SK-N-SH (cell line): Measurements from ENCODE around the gene PDXDC1.
"Not testable (repeated sequence)": the region's sequence is repeated elsewhere in the genome, so short reads cannot be mapped to it uniquely, and the experiment has no call there.

Experiments
- FOXM1 ChIP-seq: IDR thresholded peaks from 2 replicates; pipeline ENCODE4 v1.4.0; 2012; ENCODE audit warnings: low read depth, mild to moderate bottlenecking
- TF ChIP-seq, protein P1 (sequence below): fragments of 150-350 bp; IDR thresholded peaks from 2 replicates; pipeline ENCODE4 v1.6.1; 2017; ENCODE audit warnings: antibody characterized with exemption, low read length, low read depth, borderline replicate concordance
- TF ChIP-seq, protein P2 (sequence below): fragments of 200-600 bp; sonication (generic); IDR thresholded peaks from 2 replicates; pipeline ENCODE4 v1.6.1; 2017; ENCODE audit warnings: antibody characterized with exemption, mild to moderate bottlenecking, moderate library complexity

GRCh38 chr16:15140444-15141365 lies 165.9 kb downstream of the PDXDC1 start:
- TF ChIP-seq, protein P1, sequence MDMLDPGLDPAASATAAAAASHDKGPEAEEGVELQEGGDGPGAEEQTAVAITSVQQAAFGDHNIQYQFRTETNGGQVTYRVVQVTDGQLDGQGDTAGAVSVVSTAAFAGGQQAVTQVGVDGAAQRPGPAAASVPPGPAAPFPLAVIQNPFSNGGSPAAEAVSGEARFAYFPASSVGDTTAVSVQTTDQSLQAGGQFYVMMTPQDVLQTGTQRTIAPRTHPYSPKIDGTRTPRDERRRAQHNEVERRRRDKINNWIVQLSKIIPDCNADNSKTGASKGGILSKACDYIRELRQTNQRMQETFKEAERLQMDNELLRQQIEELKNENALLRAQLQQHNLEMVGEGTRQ = not testable (repeated sequence)
- TF ChIP-seq FOXM1 = not testable (repeated sequence)
- TF ChIP-seq, protein P2, sequence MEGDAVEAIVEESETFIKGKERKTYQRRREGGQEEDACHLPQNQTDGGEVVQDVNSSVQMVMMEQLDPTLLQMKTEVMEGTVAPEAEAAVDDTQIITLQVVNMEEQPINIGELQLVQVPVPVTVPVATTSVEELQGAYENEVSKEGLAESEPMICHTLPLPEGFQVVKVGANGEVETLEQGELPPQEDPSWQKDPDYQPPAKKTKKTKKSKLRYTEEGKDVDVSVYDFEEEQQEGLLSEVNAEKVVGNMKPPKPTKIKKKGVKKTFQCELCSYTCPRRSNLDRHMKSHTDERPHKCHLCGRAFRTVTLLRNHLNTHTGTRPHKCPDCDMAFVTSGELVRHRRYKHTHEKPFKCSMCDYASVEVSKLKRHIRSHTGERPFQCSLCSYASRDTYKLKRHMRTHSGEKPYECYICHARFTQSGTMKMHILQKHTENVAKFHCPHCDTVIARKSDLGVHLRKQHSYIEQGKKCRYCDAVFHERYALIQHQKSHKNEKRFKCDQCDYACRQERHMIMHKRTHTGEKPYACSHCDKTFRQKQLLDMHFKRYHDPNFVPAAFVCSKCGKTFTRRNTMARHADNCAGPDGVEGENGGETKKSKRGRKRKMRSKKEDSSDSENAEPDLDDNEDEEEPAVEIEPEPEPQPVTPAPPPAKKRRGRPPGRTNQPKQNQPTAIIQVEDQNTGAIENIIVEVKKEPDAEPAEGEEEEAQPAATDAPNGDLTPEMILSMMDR = not testable (repeated sequence)
